GM19467 (cell line): ENCODE results near the gene UTP18.
"Not testable (repeated sequence)": the region's sequence is repeated elsewhere in the genome, so short reads cannot be mapped to it uniquely, and the experiment has no call there.

ENCODE experiments used
- ATAC-seq: cut with Tn5 transposase; IDR thresholded peaks from one replicate; pipeline ENCODE4 v1.9.1; 2021; ENCODE audit warnings: mild to moderate bottlenecking, moderate library complexity; ENCODE audit not compliant: unreplicated experiment

UTP18 gene

GRCh38 chr17:51258756-51259563 lies 1.4 kb upstream of the UTP18 start:
- no peak for ATAC-seq

GRCh38 chr17:51259564-51260236 lies 646 bp upstream of the UTP18 start, which contains the start of gene MBTD1:
Gene MBTD1, minus strand, starts transcription at chr17:51260049. Its CDS starts 34,888 bp downstream, at chr17:51225161.
- peak; percentile 75 for ATAC-seq

DNA sequence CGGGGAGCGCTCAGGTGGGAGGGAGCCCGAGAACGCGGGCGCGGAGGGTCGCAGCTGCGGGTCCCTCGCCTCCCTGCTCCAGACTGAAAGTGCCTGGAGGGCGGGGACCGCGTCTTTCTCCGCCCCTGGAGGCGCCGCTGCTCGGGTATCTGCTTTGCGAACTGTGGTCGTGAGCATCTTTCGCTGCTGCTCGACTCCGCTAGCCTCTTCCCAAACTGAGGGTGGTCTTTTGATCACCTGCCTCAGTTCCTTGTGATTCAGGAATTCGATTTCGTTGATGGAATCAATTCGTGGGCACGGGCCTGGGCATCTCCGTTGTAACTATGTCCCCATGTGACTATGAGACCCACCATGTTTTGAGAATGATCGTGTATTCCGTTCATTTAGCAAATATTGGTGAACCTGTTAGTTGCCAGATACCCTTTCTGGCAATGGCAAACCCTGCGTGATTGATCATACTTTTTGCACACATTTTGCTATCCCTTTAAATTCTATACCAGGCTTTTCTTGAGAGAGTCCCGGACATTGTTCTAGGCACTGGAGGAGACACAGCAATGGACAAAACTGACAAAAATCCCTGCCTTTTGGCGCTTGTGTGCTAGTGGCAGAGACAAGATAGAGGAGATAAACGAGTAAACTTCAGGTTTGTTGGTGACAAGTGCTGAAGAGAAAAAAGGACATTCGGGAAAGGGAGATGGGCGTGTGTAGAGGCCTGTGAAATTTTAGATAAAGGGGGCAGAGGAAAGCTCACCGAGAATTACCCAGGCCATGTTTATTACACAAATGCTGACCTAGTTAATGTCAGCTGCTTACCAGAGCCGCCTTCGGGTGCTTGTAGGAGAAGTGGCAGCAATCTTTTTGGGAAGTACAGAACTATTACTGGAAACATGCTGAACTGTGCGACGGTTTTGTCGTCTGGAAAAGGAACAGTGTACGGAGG lies 948 bp downstream of the UTP18 start:
- no peak for ATAC-seq

- no peak for ATAC-seq
Measured at GRCh38 chr17:51263006-51263405, 2.7 kb downstream of the UTP18 start.

DNA sequence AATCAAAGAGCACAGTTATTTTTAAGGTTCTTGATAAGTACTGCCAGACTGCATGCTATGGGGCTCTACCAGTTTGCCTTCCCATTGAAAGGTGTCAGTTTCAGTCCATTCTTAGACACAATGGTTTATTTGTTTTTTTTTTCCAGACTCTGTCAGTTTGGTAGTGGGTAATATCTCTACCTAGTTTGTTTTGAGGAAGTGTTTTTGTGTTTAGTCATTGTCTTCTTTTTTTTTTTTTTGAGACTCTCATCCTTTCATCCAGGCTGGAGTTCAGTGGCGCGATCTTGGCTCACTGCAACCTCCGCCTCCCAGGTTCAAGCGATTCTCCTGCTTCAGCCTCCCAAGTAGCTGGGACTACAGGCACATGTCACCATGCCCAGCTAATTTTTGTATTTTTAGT lies 4.1 kb downstream of the UTP18 start:
- not testable (repeated sequence) for ATAC-seq

DNA sequence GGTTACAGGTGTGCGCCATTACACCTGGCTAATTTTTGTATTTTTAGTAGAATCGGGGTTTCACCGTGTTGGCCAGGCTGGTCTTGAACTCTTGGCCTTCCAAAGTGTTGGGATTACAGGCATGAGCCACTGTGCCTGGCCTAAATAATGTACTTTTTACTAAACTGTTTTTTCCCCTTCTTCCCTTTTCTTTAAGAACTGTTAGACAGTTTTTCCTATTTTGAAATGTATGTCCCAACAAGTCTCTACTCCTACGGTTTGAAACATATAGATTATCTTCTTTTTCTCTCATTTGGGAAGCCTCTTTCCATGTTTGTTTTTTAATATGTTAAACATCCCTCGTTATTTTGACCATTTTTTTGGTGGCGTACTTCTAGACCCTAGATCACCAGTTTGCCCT lies 9.6 kb downstream of the UTP18 start:
- ATAC-seq, result no peak

GRCh38 chr17:51270636-51271035 lies 10.3 kb downstream of the UTP18 start:
- no peak for ATAC-seq

DNA sequence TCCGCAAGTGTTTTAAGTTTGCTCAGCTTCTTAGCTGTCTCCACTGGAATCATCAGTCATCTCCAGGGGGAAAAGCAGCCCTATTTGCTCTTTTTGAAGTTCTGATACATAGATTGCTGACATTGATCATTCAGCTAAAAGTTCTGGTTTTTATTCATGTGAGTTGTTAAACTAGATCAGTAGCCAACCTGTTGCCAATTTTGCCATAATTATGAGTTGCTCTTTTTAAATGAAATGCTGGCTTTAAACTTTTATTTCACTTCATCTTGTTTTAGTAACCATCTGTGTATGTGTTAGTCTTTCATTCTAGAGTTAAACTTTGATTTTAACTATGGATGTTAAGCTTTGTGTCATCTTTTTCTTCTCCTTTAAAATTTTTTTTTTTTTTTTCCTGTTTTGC lies 12.5 kb downstream of the UTP18 start:
- no peak for ATAC-seq

- no peak for ATAC-seq
Measured at GRCh38 chr17:51275381-51275780, 15.0 kb downstream of the UTP18 start.

- no peak for ATAC-seq
Measured at GRCh38 chr17:51279183-51279582, 18.8 kb downstream of the UTP18 start.

GRCh38 chr17:51287412-51287811 lies 27.1 kb downstream of the UTP18 start:
- ATAC-seq, result no peak

- ATAC-seq, result no peak
Measured at GRCh38 chr17:51289696-51290111, 29.4 kb downstream of the UTP18 start.

DNA sequence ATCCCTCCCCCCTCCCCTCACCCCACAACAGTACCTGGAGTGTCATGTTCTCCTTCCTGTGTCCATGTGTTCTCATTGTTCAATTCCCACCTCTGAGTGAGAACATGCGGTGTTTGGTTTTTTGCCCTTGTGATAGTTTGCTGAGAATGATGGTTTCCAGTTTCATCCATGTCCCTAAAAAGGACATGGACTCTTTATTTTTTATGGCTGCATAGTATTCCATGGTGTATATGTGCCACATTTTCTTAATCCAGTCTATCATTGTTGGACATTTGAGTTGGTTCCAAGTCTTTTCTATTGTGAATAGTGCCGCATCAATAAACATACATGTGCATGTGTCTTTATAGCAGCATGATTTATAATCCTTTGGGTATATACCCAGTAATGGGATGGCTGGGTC lies 34.0 kb downstream of the UTP18 start:
- ATAC-seq, result not testable (repeated sequence)

- no peak for ATAC-seq
Measured at GRCh38 chr17:51298508-51299371, 38.4 kb downstream of the UTP18 start.

DNA sequence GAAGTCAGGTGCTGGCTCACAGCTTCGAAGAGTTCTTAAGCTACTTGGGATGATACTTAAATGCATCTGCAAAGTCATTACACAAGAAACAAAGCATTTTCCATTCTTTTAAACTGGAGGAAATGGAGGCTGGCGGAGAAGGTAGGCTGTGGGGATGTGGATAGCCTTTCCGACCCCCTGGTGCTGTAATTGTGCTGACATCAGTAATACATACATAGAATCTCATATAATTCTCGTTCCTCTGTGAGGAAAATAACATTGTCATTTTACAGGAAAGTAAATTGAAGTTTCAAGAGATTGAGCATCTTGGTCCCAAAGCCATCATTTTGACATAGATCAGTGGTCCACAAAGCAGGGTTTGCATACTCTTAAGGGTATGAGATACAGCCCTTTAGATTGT lies 39.5 kb downstream of the UTP18 start:
- ATAC-seq, result no peak

DNA sequence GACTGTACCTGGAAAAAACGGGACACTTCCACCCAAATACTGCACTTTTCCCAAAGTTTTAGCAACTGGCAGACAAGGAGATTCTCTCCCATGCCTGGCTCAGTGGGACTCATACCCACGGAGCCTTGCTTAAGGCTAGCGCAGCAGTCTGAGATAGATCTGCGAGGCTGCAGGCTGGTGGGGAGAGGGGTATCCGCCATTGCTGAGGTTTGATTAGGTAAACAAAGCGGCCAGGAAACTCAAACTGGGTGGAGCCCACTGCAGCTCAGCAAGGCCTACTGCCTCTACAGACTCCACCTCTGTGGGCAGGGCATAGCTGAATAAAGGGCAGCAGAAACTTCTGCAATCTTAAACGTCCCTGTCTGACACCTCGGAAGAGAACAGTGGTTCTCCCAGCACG lies 44.8 kb downstream of the UTP18 start:
- ATAC-seq, result no peak

- ATAC-seq, result not testable (repeated sequence)
Measured at GRCh38 chr17:51312003-51312402, 51.7 kb downstream of the UTP18 start.

- ATAC-seq, result no peak
Measured at GRCh38 chr17:51319186-51319585, 58.8 kb downstream of the UTP18 start.

DNA sequence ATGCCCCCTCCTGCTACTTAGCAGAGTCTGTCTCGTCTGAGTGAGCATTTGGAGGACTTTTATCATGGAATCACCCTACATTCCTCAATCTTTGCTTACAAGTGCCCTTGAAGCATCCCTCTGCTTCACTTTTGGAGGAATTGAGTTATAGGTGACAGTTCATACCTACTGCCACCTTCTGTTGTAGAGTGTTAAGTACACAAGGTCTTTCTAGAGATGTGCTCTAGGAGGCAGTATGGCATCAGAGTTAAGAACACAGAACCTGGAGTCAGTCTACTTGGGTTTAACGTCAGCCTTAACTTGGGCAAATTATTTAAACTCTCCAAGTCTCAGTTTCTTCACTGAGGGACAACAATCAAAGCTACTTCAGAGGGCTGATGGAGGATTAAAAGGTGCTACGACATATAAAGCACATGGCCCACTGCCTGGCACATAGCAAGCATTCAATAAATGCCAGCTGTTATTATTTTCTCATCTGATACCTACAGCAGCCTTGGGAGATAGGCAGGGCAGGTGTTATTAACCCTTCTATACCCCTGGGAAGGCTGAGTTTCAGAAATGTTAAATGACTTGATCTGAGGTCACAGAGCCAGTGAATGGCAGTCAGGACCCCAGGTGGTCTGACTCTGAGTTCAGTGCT lies 62.2 kb downstream of the UTP18 start:
- ATAC-seq, result no peak

GRCh38 chr17:51325471-51325870 lies 65.1 kb downstream of the UTP18 start:
- no peak for ATAC-seq
